ENCODE results near the gene DAPK2.

DNA sequence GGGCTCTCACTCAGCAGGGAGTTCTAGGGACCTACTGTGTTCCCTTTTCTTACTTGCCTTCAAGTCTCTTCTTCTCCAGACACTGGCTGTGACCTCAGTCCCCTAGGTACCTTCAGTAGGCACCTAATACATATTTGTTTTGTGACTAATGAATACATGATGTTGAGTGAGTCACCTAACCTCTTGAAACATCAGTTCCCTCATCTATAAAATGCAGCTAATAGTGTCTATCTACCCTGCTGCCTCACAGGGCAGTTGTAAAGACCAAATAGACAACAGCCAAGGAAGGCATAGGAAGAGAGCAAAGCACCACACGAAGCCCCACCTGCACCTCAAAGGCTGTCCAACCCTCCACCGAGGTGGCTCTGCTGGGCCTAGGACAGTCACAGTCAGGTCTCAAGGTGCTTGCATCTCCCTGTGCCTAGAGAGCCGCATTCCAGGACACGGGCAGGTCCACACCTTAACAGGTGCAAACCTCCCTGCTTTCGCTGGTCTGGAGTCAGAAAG lies 29.1 kb downstream of the DAPK2 start:
- no peak for TF ChIP-seq EZH2 (IDR thresholded peaks at IDR 0.05; ENCODE audit: borderline replicate concordance, low read length)
- no peak for TF ChIP-seq CTCF (conservative IDR thresholded peaks at IDR 0.05 in 1 of 2, IDR thresholded peaks at IDR 0.05 in 1 of 2; ENCODE audit: extremely low read depth in 1 of 2, insufficient read depth in 1 of 2, low read depth in 1 of 2, low read length in 2 of 2)
